PC-3 (cell line): ENCODE data around the gene MLST8.

ENCODE experiments used
- EZH2 ChIP-seq: fragments of 300-600 bp; sonication (generic); IDR thresholded peaks from one replicate; pipeline ENCODE4 v1.6.1; 2017; ENCODE audit warnings: antibody characterized with exemption, mild to moderate bottlenecking, low read length; ENCODE audit not compliant: unreplicated experiment
- TF ChIP-seq, protein P1 (sequence below): fragments of 300-600 bp; sonication (generic); conservative IDR thresholded peaks from 2 replicates; pipeline ENCODE4 v1.5.1; 2017; ENCODE audit warnings: antibody characterized with exemption, low read depth, mild to moderate bottlenecking, low read length

DNA sequence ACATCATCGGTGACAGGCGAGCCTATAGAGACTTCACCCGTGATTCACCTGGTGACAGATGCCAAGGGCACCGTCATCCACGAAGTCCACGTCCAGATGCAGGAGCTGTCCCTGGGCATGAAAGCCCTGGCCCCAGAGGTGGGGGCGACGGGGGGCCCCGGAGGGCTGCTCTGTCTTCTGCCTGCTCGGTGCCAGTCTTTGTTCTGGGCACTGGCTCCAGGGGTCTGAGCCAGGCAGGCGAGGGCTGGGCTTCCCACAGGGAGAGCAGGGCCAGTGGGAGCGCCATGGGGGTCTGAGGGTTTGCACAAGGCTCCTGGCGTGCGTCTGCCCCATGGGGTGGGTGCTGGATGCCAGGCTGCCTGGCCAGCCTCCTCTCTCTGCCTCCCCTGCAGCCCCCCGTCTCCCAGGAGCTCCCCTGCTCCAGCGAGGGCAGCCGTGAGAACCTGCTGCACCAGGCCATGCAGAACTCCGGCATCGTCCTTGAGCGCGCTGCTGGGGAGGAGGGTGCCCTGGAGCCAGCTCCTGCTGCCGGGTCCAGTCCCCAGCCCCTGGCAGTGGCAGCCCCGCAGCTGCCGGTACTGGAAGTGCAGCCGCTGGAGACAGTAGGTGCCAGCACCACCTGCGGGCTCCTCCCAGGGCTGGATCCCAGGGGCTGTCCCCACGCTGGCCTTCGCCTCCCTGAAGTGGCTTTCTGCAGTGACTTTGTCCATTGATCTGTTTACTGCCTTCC is 28.0 kb downstream of the MLST8 start:
- TF ChIP-seq, protein P1, sequence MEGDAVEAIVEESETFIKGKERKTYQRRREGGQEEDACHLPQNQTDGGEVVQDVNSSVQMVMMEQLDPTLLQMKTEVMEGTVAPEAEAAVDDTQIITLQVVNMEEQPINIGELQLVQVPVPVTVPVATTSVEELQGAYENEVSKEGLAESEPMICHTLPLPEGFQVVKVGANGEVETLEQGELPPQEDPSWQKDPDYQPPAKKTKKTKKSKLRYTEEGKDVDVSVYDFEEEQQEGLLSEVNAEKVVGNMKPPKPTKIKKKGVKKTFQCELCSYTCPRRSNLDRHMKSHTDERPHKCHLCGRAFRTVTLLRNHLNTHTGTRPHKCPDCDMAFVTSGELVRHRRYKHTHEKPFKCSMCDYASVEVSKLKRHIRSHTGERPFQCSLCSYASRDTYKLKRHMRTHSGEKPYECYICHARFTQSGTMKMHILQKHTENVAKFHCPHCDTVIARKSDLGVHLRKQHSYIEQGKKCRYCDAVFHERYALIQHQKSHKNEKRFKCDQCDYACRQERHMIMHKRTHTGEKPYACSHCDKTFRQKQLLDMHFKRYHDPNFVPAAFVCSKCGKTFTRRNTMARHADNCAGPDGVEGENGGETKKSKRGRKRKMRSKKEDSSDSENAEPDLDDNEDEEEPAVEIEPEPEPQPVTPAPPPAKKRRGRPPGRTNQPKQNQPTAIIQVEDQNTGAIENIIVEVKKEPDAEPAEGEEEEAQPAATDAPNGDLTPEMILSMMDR, result no peak
- no peak for TF ChIP-seq EZH2
